Activated gamma-delta T cell treated with Interleukin-2 at 50 U/mL for 16 hours (primary cell): ENCODE results near the gene LCE7A.

ENCODE experiments used
- DNase-seq: peaks from one replicate; pipeline ENCODE4 v3.0.0-alpha.2; 2020

LCE7A gene

GRCh38 chr1:152859696-152860095, at the start of gene LCE7A:
TSS of gene LCE7A (plus strand) at chr1:152859996. CDS start at chr1:152860698, 702 bp downstream.
- DNase-seq = no peak

- no peak for DNase-seq
Measured at GRCh38 chr1:152811050-152811449, 48.7 kb upstream of the LCE7A start.

- no peak for DNase-seq
Measured at GRCh38 chr1:152811671-152812070, 48.1 kb upstream of the LCE7A start, which contains the start of gene LCE1B. TSS of gene LCE1B (plus strand) at chr1:152811971. CDS start at chr1:152812447, 476 bp downstream.

- DNase-seq = no peak
Measured at GRCh38 chr1:152817309-152817708, 42.5 kb upstream of the LCE7A start.

- DNase-seq = no peak
Measured at GRCh38 chr1:152823294-152823693, 36.5 kb upstream of the LCE7A start.

- no peak for DNase-seq
Measured at GRCh38 chr1:152824964-152825363, 34.8 kb upstream of the LCE7A start.

- no peak for DNase-seq
Measured at GRCh38 chr1:152827173-152827572, 32.6 kb upstream of the LCE7A start, which contains the start of gene LCE1A. TSS of gene LCE1A (plus strand) at chr1:152827473. CDS start at chr1:152827473, 0 bp downstream.

GRCh38 chr1:152836870-152837269, 22.9 kb upstream of the LCE7A start:
- DNase-seq = no peak

GRCh38 chr1:152842556-152842955, 17.2 kb upstream of the LCE7A start, which contains the start of gene LCE6A:
TSS of gene LCE6A (plus strand) at chr1:152842856. CDS start at chr1:152843521, 665 bp downstream.
- DNase-seq = no peak

- DNase-seq = no peak
Measured at GRCh38 chr1:152855661-152856060, 4.1 kb upstream of the LCE7A start.

GRCh38 chr1:152858062-152858461, 1.7 kb upstream of the LCE7A start:
- DNase-seq = no peak

- no peak for DNase-seq
Measured at GRCh38 chr1:152860129-152860528, 333 bp downstream of the LCE7A start.

GRCh38 chr1:152861374-152861773, 1.6 kb downstream of the LCE7A start:
- no peak for DNase-seq

GRCh38 chr1:152864443-152864842, 4.6 kb downstream of the LCE7A start:
- DNase-seq = no peak

- DNase-seq = no peak
Measured at GRCh38 chr1:152866321-152866720, 6.5 kb downstream of the LCE7A start.

GRCh38 chr1:152869808-152870419, 10.1 kb downstream of the LCE7A start:
- peak; percentile 45 for DNase-seq

GRCh38 chr1:152870831-152871730, 11.3 kb downstream of the LCE7A start:
- no peak for DNase-seq

GRCh38 chr1:152871731-152872126, 11.9 kb downstream of the LCE7A start:
- DNase-seq = no peak

GRCh38 chr1:152873495-152873894, 13.7 kb downstream of the LCE7A start:
- no peak for DNase-seq

GRCh38 chr1:152876827-152877226, 17.0 kb downstream of the LCE7A start:
- no peak for DNase-seq

- no peak for DNase-seq
Measured at GRCh38 chr1:152878042-152878441, 18.2 kb downstream of the LCE7A start, which contains the start of gene SMCP. TSS of gene SMCP (plus strand) at chr1:152878322. CDS start at chr1:152884423, 6,101 bp downstream.

GRCh38 chr1:152879559-152880198, 19.9 kb downstream of the LCE7A start:
- no peak for DNase-seq

GRCh38 chr1:152880316-152880715, 20.5 kb downstream of the LCE7A start:
- DNase-seq = no peak
